GM19455 (cell line): ENCODE data around the gene LRRC30.
"Not testable (repeated sequence)": the region's sequence is repeated elsewhere in the genome, so short reads cannot be mapped to it uniquely, and the experiment has no call there.

Source experiments
- ATAC-seq: cut with Tn5 transposase; IDR thresholded peaks from one replicate; pipeline ENCODE4 v1.9.1; 2021; ENCODE audit not compliant: unreplicated experiment

Gene LRRC30

GRCh38 chr18:7230626-7231349 is at the start of gene LRRC30:
TSS of gene LRRC30 (plus strand) at chr18:7231089. CDS start at chr18:7231139, 50 bp downstream.
- ATAC-seq, result no peak

GRCh38 chr18:7185701-7186100 is 45.2 kb upstream of the LRRC30 start:
- ATAC-seq, result no peak

GRCh38 chr18:7190547-7191156 is 40.2 kb upstream of the LRRC30 start:
- no peak for ATAC-seq

- no peak for ATAC-seq
Measured at GRCh38 chr18:7191736-7192135, 39.2 kb upstream of the LRRC30 start.

- no peak for ATAC-seq
Measured at GRCh38 chr18:7195266-7195665, 35.6 kb upstream of the LRRC30 start.

GRCh38 chr18:7196421-7196820 is 34.5 kb upstream of the LRRC30 start:
- ATAC-seq, result no peak

GRCh38 chr18:7197854-7198253 is 33.0 kb upstream of the LRRC30 start:
- no peak for ATAC-seq

GRCh38 chr18:7198326-7198725 is 32.6 kb upstream of the LRRC30 start:
- ATAC-seq, result no peak

DNA sequence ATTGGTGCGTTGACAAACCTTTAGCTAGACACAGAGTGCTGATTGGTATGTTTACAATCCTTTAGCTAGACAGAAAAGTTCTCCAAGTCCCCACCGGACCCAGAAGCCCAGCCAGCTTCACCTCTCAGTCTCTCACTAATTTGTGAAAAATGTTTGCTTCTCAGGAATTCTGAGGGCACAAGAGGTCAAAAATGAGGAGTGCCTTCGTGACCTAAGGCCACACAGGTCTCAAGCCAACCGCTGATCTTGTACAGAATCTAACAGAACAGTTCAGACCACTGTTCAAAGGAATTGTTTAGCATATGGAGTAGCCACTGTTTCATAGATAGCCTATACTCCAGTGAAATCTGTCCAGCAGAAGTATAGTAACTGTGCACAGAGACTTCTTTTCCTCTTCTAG is 29.8 kb upstream of the LRRC30 start:
- ATAC-seq, result no peak

GRCh38 chr18:7202169-7202568 is 28.7 kb upstream of the LRRC30 start:
- no peak for ATAC-seq

- not testable (repeated sequence) for ATAC-seq
Measured at GRCh38 chr18:7203601-7204000, 27.3 kb upstream of the LRRC30 start.

DNA sequence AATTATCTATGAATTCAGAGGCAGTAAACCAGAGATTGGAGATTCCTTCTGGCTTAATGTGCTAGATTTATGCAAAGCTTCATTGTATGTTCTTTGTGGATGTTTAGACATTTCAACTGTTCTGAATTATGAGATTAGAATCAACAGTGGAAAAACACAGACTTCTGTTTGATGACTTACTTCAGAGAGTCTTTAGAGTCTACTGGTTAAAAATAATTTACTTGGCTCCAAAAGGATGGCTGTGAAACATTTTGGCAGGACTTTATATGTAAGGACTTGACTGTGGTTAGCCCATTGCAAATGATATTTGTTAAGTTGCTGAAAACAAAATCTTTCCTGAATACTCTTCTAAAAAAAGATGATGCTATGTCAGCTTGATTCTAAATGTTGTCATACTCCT is 25.5 kb upstream of the LRRC30 start:
- ATAC-seq, result no peak

DNA sequence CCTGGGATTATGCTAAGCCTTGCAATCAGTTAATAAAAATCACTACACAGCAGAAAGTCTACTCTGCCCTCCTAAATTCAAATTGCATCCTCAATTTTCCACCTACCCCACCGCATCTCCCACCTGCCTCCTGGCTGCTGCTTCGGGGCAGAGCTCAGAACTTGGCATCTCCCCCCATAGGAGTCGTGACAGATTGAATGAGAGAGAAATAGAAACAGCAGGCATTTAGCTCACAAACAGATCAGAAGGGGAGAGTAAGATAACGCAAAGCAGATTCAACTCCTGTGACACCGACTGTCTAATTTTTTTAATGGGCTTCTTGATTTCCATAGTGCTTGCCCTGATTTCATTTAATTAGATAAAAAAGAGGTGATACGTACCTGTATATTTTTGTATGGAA is 24.7 kb upstream of the LRRC30 start:
- no peak for ATAC-seq

DNA sequence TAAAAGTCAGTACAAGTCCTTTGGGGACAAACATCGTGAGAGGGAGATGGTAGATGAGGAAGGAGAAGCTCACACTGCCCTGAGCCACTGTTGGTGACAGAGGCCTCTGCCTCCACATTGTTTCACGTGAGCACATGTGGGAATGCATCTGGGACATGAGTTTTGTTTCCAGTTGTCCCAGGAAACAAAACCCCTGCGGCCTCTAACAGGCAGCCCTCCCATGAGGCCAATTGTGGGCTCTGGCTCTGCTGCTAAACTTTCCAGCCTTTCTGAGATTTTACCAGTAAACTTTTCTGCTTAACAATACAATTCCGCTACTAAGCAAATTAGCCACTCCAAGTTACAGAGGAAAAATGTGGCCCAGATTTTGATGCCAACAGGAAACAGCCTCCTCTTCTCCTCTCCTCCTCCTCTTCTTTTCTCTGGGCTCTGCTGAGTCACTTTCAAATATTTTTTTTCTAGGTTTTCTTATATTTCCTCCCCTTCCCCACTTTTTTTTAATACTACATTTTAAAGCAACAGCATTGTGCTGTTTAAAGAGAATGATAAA is 23.4 kb upstream of the LRRC30 start:
- no peak for ATAC-seq

- no peak for ATAC-seq
Measured at GRCh38 chr18:7221424-7222155, 9.3 kb upstream of the LRRC30 start.

DNA sequence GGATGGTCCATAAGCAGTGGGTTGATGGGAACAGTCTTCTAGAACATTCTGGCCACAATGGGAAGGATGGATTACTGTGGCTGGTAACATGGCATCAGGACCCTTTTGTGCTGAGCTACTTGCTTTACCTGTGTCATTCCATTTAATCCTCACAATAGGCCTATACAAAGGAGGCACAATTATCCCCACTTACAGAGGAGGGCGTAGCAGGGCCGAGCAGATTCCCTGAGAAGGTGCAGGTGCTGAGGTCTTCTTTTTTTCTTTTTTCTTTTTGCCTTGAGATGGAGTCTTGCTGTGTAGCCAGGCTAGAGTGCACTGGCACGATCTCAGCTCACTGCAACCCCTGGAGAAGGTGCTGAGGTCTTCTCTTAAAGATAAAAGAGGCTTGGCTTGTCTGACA is 6.7 kb upstream of the LRRC30 start:
- no peak for ATAC-seq

DNA sequence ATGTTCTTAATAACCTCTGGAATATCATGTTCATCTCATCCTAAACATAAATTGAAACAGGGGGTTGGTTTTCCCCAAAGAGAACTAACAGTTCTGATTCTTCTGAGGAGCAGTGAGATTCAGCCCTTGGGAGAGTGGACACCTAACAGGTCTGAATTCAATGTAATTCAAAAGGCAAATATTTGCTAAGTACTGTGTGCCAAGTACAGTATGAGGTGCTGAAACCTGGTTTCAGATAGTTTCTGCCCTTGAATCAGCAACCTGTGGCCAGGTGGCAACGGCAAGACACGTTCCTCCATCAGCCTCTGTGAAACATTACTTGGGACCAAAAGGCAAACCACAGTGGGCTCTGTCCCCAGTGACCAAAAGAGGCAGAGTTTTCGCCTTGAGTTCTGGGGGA is 1.3 kb downstream of the LRRC30 start:
- ATAC-seq, result no peak

GRCh38 chr18:7233134-7233810 is 2.4 kb downstream of the LRRC30 start:
- no peak for ATAC-seq

DNA sequence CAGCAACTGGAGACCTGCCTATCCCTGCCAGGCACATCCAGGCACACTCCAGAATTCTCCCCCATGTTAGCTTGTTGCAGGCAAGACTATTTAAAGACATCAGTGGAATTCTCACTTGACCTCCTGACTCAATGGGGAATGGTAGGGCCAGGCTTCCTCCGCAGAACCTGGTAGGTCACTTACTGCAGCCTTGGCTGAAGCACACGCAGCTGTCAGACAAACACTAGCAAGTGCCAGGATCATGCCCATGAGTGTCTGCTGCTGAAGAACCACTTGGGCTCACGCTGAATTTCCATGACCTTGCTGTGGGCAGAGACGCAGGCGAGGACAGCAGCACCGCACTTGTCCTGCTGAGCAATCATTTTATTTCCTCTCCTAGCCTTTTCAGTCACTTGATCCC is 3.2 kb downstream of the LRRC30 start:
- ATAC-seq, result no peak

GRCh38 chr18:7234956-7235355 is 4.1 kb downstream of the LRRC30 start:
- ATAC-seq, result no peak

- ATAC-seq, result no peak
Measured at GRCh38 chr18:7236072-7236471, 5.2 kb downstream of the LRRC30 start.
